ENCODE measurements around the gene CNKSR1. TPM values are rescaled to one million over a fixed set of nuclear protein-coding genes. Genes with fewer than 3 reads are reported as not detected.

Gene CNKSR1
- total RNA-seq, 2 experiments from 2014 or later = 2.5 TPM

DNA sequence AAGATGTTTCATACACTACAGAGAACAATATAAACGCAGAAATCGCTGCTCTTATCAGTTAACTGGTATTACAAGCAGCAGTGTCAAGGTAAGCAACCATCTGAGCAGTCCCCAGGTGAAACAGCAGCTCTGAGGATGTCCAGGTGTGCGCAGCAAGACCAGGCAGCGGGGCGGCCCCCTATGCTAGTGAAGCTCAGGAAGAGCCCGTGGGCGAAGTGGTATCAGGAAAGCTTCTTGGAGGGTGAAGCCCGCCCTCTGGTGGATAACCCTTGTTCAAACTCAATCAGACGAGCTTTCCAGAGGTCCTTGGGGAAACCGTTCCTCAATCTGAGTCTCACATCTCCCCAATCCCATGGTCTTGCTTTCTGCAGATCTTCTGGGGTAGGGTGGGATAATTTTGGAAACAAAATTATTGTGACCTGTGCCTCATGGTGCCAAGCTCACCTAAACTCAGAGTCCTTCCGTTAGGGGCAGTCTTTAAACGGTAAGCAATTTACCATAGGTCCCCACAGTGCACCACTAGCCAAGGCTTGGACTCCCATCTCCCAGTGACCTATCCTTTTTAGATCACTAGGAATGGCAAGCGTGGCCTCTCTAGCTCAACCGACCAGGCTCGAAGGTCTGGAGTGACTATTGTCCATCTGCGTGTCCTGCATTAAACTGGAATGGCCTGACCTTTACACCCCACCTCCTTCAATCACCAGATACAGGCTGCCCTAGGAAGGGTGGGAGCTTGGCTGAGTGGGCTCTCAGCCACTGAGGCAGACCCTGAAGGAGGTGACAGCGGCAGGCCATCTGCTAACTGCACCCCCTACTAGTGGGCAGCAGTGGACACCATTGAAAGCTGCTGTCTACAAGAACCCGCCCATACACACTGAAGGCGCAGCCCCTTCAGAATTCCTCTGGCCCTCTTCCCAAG is 32.0 kb upstream of the CNKSR1 start:
- Histone ChIP-seq H3K9me2 (ENCODE audit: insufficient read depth, low read length) (no peaks in the 10 kb centered on the region), H3K4me2 (ENCODE audit: low read length) (peak overlapping the region; percentile 10; the same call in 1 of the 2 replicates), H3K4me1 (ENCODE audit: insufficient read depth, low read length, poor library complexity, severe bottlenecking) (no peaks in the 10 kb centered on the region), H3K36me3 (ENCODE audit: insufficient read depth, low read length) (no peaks in the 10 kb centered on the region), H3K79me2 (ENCODE audit: insufficient read depth, low read depth, low read length) (no peaks in the 10 kb centered on the region), H3K9me3 (ENCODE audit: low read length) (no peaks in the 10 kb centered on the region), H4K20me1 (ENCODE audit: insufficient read depth, low read length) (no peaks in the 10 kb centered on the region; the same call in 1 of the 2 replicates), H2AFZ (ENCODE audit: low read length) (no peak overlapping the region), H3K4me3 (ENCODE audit: low read depth, low read length, poor library complexity, severe bottlenecking) (no peak overlapping the region), H3K27ac (ENCODE audit: low read depth, low read length, poor library complexity, severe bottlenecking) (no peak overlapping the region)
- POLR2A ChIA-PET = interaction anchor here (1.1 kb wide), 3 partner anchors 22 to 38 kb away, joined by 3 to 10 read pairs (median 3); no protein-coding TSS in a partner anchor
- TF ChIP-seq EZH2phosphoT487 (IDR thresholded peaks at IDR 0.05; ENCODE audit: borderline replicate concordance, low read depth, low read length) = no peak
- TF ChIP-seq, protein P1, sequence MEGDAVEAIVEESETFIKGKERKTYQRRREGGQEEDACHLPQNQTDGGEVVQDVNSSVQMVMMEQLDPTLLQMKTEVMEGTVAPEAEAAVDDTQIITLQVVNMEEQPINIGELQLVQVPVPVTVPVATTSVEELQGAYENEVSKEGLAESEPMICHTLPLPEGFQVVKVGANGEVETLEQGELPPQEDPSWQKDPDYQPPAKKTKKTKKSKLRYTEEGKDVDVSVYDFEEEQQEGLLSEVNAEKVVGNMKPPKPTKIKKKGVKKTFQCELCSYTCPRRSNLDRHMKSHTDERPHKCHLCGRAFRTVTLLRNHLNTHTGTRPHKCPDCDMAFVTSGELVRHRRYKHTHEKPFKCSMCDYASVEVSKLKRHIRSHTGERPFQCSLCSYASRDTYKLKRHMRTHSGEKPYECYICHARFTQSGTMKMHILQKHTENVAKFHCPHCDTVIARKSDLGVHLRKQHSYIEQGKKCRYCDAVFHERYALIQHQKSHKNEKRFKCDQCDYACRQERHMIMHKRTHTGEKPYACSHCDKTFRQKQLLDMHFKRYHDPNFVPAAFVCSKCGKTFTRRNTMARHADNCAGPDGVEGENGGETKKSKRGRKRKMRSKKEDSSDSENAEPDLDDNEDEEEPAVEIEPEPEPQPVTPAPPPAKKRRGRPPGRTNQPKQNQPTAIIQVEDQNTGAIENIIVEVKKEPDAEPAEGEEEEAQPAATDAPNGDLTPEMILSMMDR (conservative IDR thresholded peaks at IDR 0.05; ENCODE audit: low read length) = peak; percentile 86
- DNase-seq (ENCODE audit: low spot score) = peak; percentile 83
- CTCF ChIA-PET (ENCODE audit: unreplicated experiment) = interaction anchor here (0.5 to 1.4 kb wide), 4 partner anchors 18 to 264 kb away, joined by 3 to 5 read pairs (median 4); no protein-coding TSS in a partner anchor
- intact Hi-C loops (cut with micrococcal nuclease; ENCODE audit: unreplicated experiment) = loop anchor here (1.0 kb wide), 2 partner anchors 40 to 109 kb away; no protein-coding TSS in a partner anchor
- BruUV-seq (replicated peaks) = no TSS peak

DNA sequence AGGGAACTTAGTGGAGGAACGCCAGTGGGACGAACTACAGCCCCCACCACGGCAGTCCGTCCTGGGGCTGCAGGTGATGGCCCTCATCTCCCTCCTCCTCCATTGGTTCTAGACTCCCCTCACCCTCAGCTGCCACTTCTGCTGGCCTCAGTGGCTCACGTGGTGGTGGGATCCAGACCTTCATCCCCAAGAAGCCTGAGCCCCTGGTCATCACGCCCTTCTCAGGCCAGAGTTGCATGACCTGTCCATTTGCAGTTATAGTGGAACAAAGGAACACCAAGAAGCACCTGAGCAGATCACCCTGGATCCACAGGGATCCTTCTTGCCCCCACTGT is 31.4 kb upstream of the CNKSR1 start:
- CTCF ChIA-PET (ENCODE audit: unreplicated experiment) = interaction anchor here (1.4 kb wide), 2 partner anchors 19 to 39 kb away, joined by 3 to 5 read pairs; no protein-coding TSS in a partner anchor
- POLR2A ChIA-PET = interaction anchor here (1.1 kb wide), 1 partner anchor 22 kb away, joined by 3 read pairs; no protein-coding TSS in a partner anchor
- H3K27ac ChIP-seq (ENCODE audit: low read depth, low read length, poor library complexity, severe bottlenecking) = no peak overlapping the region
- intact Hi-C loops (cut with micrococcal nuclease; ENCODE audit: unreplicated experiment) = loop anchor here (1.0 kb wide), 2 partner anchors 41 to 110 kb away; no protein-coding TSS in a partner anchor
- no peak overlapping the region for H3K4me3 ChIP-seq (ENCODE audit: low read depth, low read length, poor library complexity, severe bottlenecking)
- H4K20me1 ChIP-seq (ENCODE audit: insufficient read depth, low read length) = no peaks in the 10 kb centered on the region; the same call in 1 of the 2 replicates
- no TSS peak for BruUV-seq (replicated peaks)
- TF ChIP-seq EZH2phosphoT487 (IDR thresholded peaks at IDR 0.05; ENCODE audit: borderline replicate concordance, low read depth, low read length) = no peak
- TF ChIP-seq, protein P1 (conservative IDR thresholded peaks at IDR 0.05; ENCODE audit: low read length) = no peak
- no peaks in the 10 kb centered on the region for H3K9me2 ChIP-seq (ENCODE audit: insufficient read depth, low read length)
- no peak overlapping the region for H2AFZ ChIP-seq (ENCODE audit: low read length)
- DNase-seq (ENCODE audit: low spot score) = no peak
- no peaks in the 10 kb centered on the region for H3K36me3 ChIP-seq (ENCODE audit: insufficient read depth, low read length)
- H3K4me2 ChIP-seq (ENCODE audit: low read length) = no peak overlapping the region
- H3K9me3 ChIP-seq (ENCODE audit: low read length) = no peaks in the 10 kb centered on the region
- no peaks in the 10 kb centered on the region for H3K79me2 ChIP-seq (ENCODE audit: insufficient read depth, low read depth, low read length)
- H3K4me1 ChIP-seq (ENCODE audit: insufficient read depth, low read length, poor library complexity, severe bottlenecking) = no peaks in the 10 kb centered on the region

Measured in OCI-LY7 (cell line).